Measurements from ENCODE around the gene CD79B. TPM values are rescaled to one million over a fixed set of nuclear protein-coding genes. Genes with fewer than 3 reads are reported as not detected.

The CD79B gene
- total and polyA plus RNA-seq, 3 donors from 2014 or later = 0.62 to 4.3 (median 0.87) TPM

- Histone ChIP-seq H3K27ac (no peak overlapping the region), H3K9me3 (no peaks in the 10 kb centered on the region), H3K27me3 (no peaks in the 10 kb centered on the region), H3K36me3 (ENCODE audit: low read depth, missing control alignments) (no peaks in the 10 kb centered on the region), H3K4me1 (peaks cover 6% of the 10 kb centered on the region), H3K4me3 (no peak overlapping the region)
- intact Hi-C loops (cut with DNase I; ENCODE audit: low total_unique reads) = no loop called here
- WGBS, 2 donors = 87 to 90% methylated on average over 4 of the region's 4 CpGs
- TF ChIP-seq CTCF (IDR thresholded peaks at IDR 0.05) = no peak
- TF ChIP-seq POLR2A (IDR thresholded peaks at IDR 0.05) = no peak
- no peak for DNase-seq
These were observed 23.7 kb upstream of the CD79B start for GRCh38 chr17:63955791-63956190.

- TF ChIP-seq POLR2A (IDR thresholded peaks at IDR 0.05) (no peak), CTCF (IDR thresholded peaks at IDR 0.05) (no peak)
- H3K36me3 ChIP-seq (ENCODE audit: low read depth, missing control alignments) = no peaks in the 10 kb centered on the region
- DNase-seq = no peak
- no peak overlapping the region for H3K27ac ChIP-seq
- H3K4me3 ChIP-seq = no peak overlapping the region
- no peaks in the 10 kb centered on the region for H3K27me3 ChIP-seq
- no peaks in the 10 kb centered on the region for H3K9me3 ChIP-seq
- H3K4me1 ChIP-seq = peaks cover 6% of the 10 kb centered on the region
- whole genome bisulfite sequencing, 2 donors = 88 to 89% methylated on average over 10 to 11 of the region's 11 CpGs
- intact Hi-C loops (cut with DNase I; ENCODE audit: low total_unique reads) = no loop called here
These were observed 23.1 kb upstream of the CD79B start for GRCh38 chr17:63955232-63955631.

GRCh38 chr17:63954402-63955063, 22.4 kb upstream of the CD79B start:
- no peaks in the 10 kb centered on the region for H3K36me3 ChIP-seq (ENCODE audit: low read depth, missing control alignments)
- no peak overlapping the region for H3K4me3 ChIP-seq
- DNase-seq = no peak
- TF ChIP-seq CTCF (IDR thresholded peaks at IDR 0.05) (no peak), POLR2A (IDR thresholded peaks at IDR 0.05) (no peak)
- H3K4me1 ChIP-seq = peaks cover 6% of the 10 kb centered on the region
- H3K9me3 ChIP-seq = no peaks in the 10 kb centered on the region
- 75 to 86% methylated on average over 11 of the region's 11 CpGs for WGBS, 2 donors
- intact Hi-C loops (cut with DNase I; ENCODE audit: low total_unique reads) = no loop called here
- H3K27me3 ChIP-seq = no peaks in the 10 kb centered on the region
- H3K27ac ChIP-seq = no peak overlapping the region

- WGBS, 2 donors = 88 to 93% methylated on average over 8 to 29 of the region's 29 CpGs
- TF ChIP-seq POLR2A (IDR thresholded peaks at IDR 0.05) (no peak), CTCF (IDR thresholded peaks at IDR 0.05) (no peak)
- no peak overlapping the region for H3K27ac ChIP-seq
- no peak for DNase-seq
- no peaks in the 10 kb centered on the region for H3K27me3 ChIP-seq
- no peaks in the 10 kb centered on the region for H3K4me1 ChIP-seq
- no peak overlapping the region for H3K4me3 ChIP-seq
- H3K36me3 ChIP-seq (ENCODE audit: low read depth, missing control alignments) = no peaks in the 10 kb centered on the region
- H3K9me3 ChIP-seq = no peaks in the 10 kb centered on the region
- intact Hi-C loops (cut with DNase I; ENCODE audit: low total_unique reads) = no loop called here
These were observed 19.1 kb upstream of the CD79B start for GRCh38 chr17:63950940-63951907.

All from testis (tissue), 3 donors.